A673 (cell line): ENCODE data around the gene SORL1. TPM values are rescaled to one million over a fixed set of nuclear protein-coding genes. Genes with fewer than 3 reads are reported as not detected.
"Not testable (repeated sequence)": the region's sequence is repeated elsewhere in the genome, so short reads cannot be mapped to it uniquely, and the experiment has no call there.

Source experiments
- BruUV-seq: library from RNA; stranded (reverse); fragments of 400-500 nt; replicated peaks from 2 replicates; lab custom pipeline; 2021; lab: Mats Ljungman, UMichigan
- CTCF ChIA-PET: fragments of 300-600 bp; sonication (Branson Sonifier 250); formaldehyde crosslinking; loops from one replicate; lab custom pipeline; 2022; ENCODE audit warnings: antibody characterized with exemption; lab: Charles Lee
- POLR2A ChIA-PET: fragments of 300-600 bp; sonication (Branson Sonifier 250); formaldehyde crosslinking; loops from one replicate; lab custom pipeline; 2022; ENCODE audit warnings: antibody characterized with exemption; ENCODE audit not compliant: low non-redundant PET; lab: Charles Lee
- DNase-seq: peaks from one replicate; pipeline ENCODE4 v3.0.0-alpha.2; 2015; ENCODE audit warnings: low spot score
- H3K27ac ChIP-seq: fragments of 200-600 bp; sonication (generic); 2 replicates; pipeline ENCODE4 v1.5.1; 2016; ENCODE audit warnings: mixed run types, low read depth, mild to moderate bottlenecking, mixed read lengths, antibody characterized with exemption, low read length; ENCODE audit not compliant: poor library complexity, severe bottlenecking
- H3K27me3 ChIP-seq: fragments of 200-600 bp; sonication (generic); replicated peaks from 2 replicates; pipeline ENCODE4 v1.6.1; 2017; ENCODE audit warnings: mixed run types, low read depth, mild to moderate bottlenecking, mixed read lengths, antibody characterized with exemption, low read length; ENCODE audit not compliant: insufficient read depth, poor library complexity
- H3K36me3 ChIP-seq: fragments of 200-600 bp; sonication (generic); 2 replicates; pipeline ENCODE4 v1.6.1; 2016; ENCODE audit warnings: mixed run types, mild to moderate bottlenecking, mixed read lengths, antibody characterized with exemption, low read length; ENCODE audit not compliant: insufficient read depth, poor library complexity, severe bottlenecking
- H3K4me1 ChIP-seq: fragments of 200-600 bp; sonication (generic); 2 replicates; pipeline ENCODE4 v1.6.1; 2017; ENCODE audit warnings: mixed run types, mild to moderate bottlenecking, mixed read lengths, antibody characterized with exemption, low read length; ENCODE audit not compliant: insufficient read depth, poor library complexity, severe bottlenecking
- H3K4me3 ChIP-seq: fragments of 200-600 bp; sonication (generic); 2 replicates; pipeline ENCODE4 v1.5.1; 2016; ENCODE audit warnings: low read depth, mixed run types, mild to moderate bottlenecking, mixed read lengths, low read length; ENCODE audit not compliant: poor library complexity, severe bottlenecking
- H3K9me3 ChIP-seq: fragments of 200-600 bp; sonication (generic); 2 replicates; pipeline ENCODE4 v1.6.1; 2016; ENCODE audit warnings: mixed run types, low read depth, mild to moderate bottlenecking, mixed read lengths, antibody characterized with exemption, low read length; ENCODE audit not compliant: poor library complexity, severe bottlenecking
- CTCF ChIP-seq: fragments of 300-800, 200-600 bp; sonication (generic); conservative IDR thresholded peaks from 2 replicates; pipeline ENCODE4 v1.5.1; 2017; ENCODE audit warnings: low read depth, mild to moderate bottlenecking, antibody characterized with exemption, low read length, moderate library complexity, mixed read lengths
- EZH2 ChIP-seq: fragments of 200-600 bp; sonication (generic); IDR thresholded peaks from 2 replicates; pipeline ENCODE4 v1.6.1; 2017; ENCODE audit warnings: borderline replicate concordance, low read depth, mild to moderate bottlenecking, mixed read lengths, antibody characterized with exemption, low read length; ENCODE audit not compliant: poor library complexity, severe bottlenecking
- intact Hi-C: fragments of 100-400 bp; cut with micrococcal nuclease; formaldehyde crosslinking; loops from one replicate; pipeline ENCODE4 v1.10.0; 2022; ENCODE audit not compliant: unreplicated experiment
- total RNA-seq: library from RNA; stranded (reverse); gene quantifications from 2 replicates; pipeline ENCODE4 v1.2.3, GENCODE V29; 2021

SORL1 gene
- total RNA-seq, 1 experiment from 2014 or later: 0.95 TPM

GRCh38 chr11:121636800-121637176, 184.7 kb downstream of the SORL1 start:
- Histone ChIP-seq H3K4me1 (peaks cover 16% of the 10 kb centered on the region), H3K27ac (no peak overlapping the region), H3K36me3 (no peaks in the 10 kb centered on the region), H3K27me3 (no peaks in the 10 kb centered on the region), H3K4me3 (no peak overlapping the region), H3K9me3 (no peaks in the 10 kb centered on the region)
- CTCF ChIA-PET: no interaction called here
- no TSS peak for BruUV-seq
- intact Hi-C loops: no loop called here
- DNase-seq: no peak
- TF ChIP-seq CTCF (no peak), EZH2 (no peak)
- POLR2A ChIA-PET: no interaction called here

- BruUV-seq, CTCF ChIA-PET: not testable (repeated sequence)
Observed at GRCh38 chr11:121637587-121637986, 185.5 kb downstream of the SORL1 start.

GRCh38 chr11:121643479-121644186, 191.5 kb downstream of the SORL1 start:
- Histone ChIP-seq H3K9me3 (no peaks in the 10 kb centered on the region), H3K4me3 (no peak overlapping the region), H3K36me3 (no peaks in the 10 kb centered on the region), H3K27ac (no peak overlapping the region), H3K27me3 (no peaks in the 10 kb centered on the region), H3K4me1 (peaks cover 15% of the 10 kb centered on the region)
- no TSS peak for BruUV-seq
- POLR2A ChIA-PET: no interaction called here
- DNase-seq: peak; percentile 69
- intact Hi-C loops: no loop called here
- TF ChIP-seq EZH2 (no peak), CTCF (no peak)
- CTCF ChIA-PET: no interaction called here

More at GRCh38 chr11:121637587-121637986, 185.5 kb downstream of the SORL1 start:
- intact Hi-C loops, H3K9me3 ChIP-seq, DNase-seq, H3K36me3 ChIP-seq, H3K27ac ChIP-seq, POLR2A ChIA-PET, H3K27me3 ChIP-seq, H3K4me3 ChIP-seq: not testable (repeated sequence)
- peaks cover 16% of the 10 kb centered on the region for H3K4me1 ChIP-seq

- Histone ChIP-seq H3K4me3 (no peak overlapping the region), H3K36me3 (no peaks in the 10 kb centered on the region), H3K4me1 (peaks cover 15% of the 10 kb centered on the region), H3K9me3 (no peaks in the 10 kb centered on the region), H3K27me3 (no peaks in the 10 kb centered on the region), H3K27ac (no peak overlapping the region)
- DNase-seq: no peak
- ChIA-PET CTCF (no interaction called here), POLR2A (no interaction called here)
- BruUV-seq: no TSS peak
- intact Hi-C loops: no loop called here
- no peak for TF ChIP-seq CTCF
- no peak for TF ChIP-seq EZH2
Observed at GRCh38 chr11:121644187-121644512, 192.0 kb downstream of the SORL1 start.
